Astrocyte (in vitro differentiated cells and primary cell): ENCODE data around the gene TMED10. TPM values are rescaled to one million over a fixed set of nuclear protein-coding genes. Genes with fewer than 3 reads are reported as not detected.

Source experiments
- DNase-seq: peaks from one replicate; pipeline ENCODE4 v3.0.0-alpha.2; 2010; ENCODE audit warnings: low read depth
- FAIRE-seq: peaks from 2 replicates; lab custom pipeline; 2011; peaks lifted over from hg19 to GRCh38; lab: Jason Lieb, UNC
- H2AFZ ChIP-seq: 2 replicates; pipeline ENCODE4 v1.6.0; 2012; ENCODE audit warnings: low read depth, low read length, inconsistent platforms
- H3K27ac ChIP-seq: 2 replicates; pipeline ENCODE4 v1.5.1; 2011; ENCODE audit warnings: low read depth, low read length, inconsistent platforms
- H3K27me3 ChIP-seq: 2 replicates; pipeline ENCODE4 v1.6.0; 2011; ENCODE audit warnings: low read length, inconsistent platforms; ENCODE audit not compliant: insufficient read depth
- H3K36me3 ChIP-seq: 2 replicates; pipeline ENCODE4 v1.5.1; 2011; ENCODE audit warnings: low read length, inconsistent platforms; ENCODE audit not compliant: insufficient read depth
- H3K4me1 ChIP-seq: 2 replicates; pipeline ENCODE4 v1.5.1; 2011; ENCODE audit warnings: low read length, inconsistent platforms; ENCODE audit not compliant: insufficient read depth
- H3K4me2 ChIP-seq: 2 replicates; pipeline ENCODE4 v1.6.0; 2012; ENCODE audit warnings: low read length, inconsistent platforms
- H3K4me3 ChIP-seq: 2 replicates; pipeline ENCODE4 v1.5.1; 2011; ENCODE audit warnings: low read depth, mild to moderate bottlenecking, low read length, inconsistent platforms; ENCODE audit not compliant: insufficient read depth
- H3K79me2 ChIP-seq: 2 replicates; pipeline ENCODE4 v1.6.0; 2012; ENCODE audit warnings: mild to moderate bottlenecking, low read length, inconsistent platforms; ENCODE audit not compliant: insufficient read depth
- H3K9ac ChIP-seq: 2 replicates; pipeline ENCODE4 v1.6.0; 2012; ENCODE audit warnings: mild to moderate bottlenecking, low read length, inconsistent platforms
- H3K9me3 ChIP-seq: 2 replicates; pipeline ENCODE4 v1.5.1; 2012; ENCODE audit warnings: low read depth, mild to moderate bottlenecking, low read length, inconsistent platforms; ENCODE audit not compliant: insufficient read depth
- H4K20me1 ChIP-seq: 2 replicates; pipeline ENCODE4 v1.6.0; 2012; ENCODE audit warnings: low read length, inconsistent platforms; ENCODE audit not compliant: insufficient read depth
- H3K27ac Mint-ChIP-seq: one replicate; pipeline ENCODE4 v1.8.0; 2021; ENCODE audit warnings: mild to moderate bottlenecking, mixed read lengths; ENCODE audit not compliant: unreplicated experiment
- H3K27me3 Mint-ChIP-seq: one replicate; pipeline ENCODE4 v1.8.0; 2021; ENCODE audit warnings: low read depth, mixed read lengths; ENCODE audit not compliant: unreplicated experiment
- H3K36me3 Mint-ChIP-seq: one replicate; pipeline ENCODE4 v1.8.0; 2021; ENCODE audit warnings: low read depth, mixed read lengths; ENCODE audit not compliant: unreplicated experiment
- H3K4me1 Mint-ChIP-seq: one replicate; pipeline ENCODE4 v1.8.0; 2021; ENCODE audit warnings: low read depth, mixed read lengths; ENCODE audit not compliant: unreplicated experiment
- H3K4me3 Mint-ChIP-seq: one replicate; pipeline ENCODE4 v1.8.0; 2021; ENCODE audit warnings: mild to moderate bottlenecking, moderate library complexity, mixed read lengths; ENCODE audit not compliant: unreplicated experiment
- H3K9me3 Mint-ChIP-seq: one replicate; pipeline ENCODE4 v1.8.0; 2021; ENCODE audit warnings: mild to moderate bottlenecking, mixed read lengths; ENCODE audit not compliant: unreplicated experiment
- CTCF ChIP-seq: IDR thresholded peaks from 2 replicates; pipeline ENCODE4 v1.5.1; 2011; ENCODE audit warnings: low read depth, mild to moderate bottlenecking, inconsistent platforms, low read length, moderate library complexity; ENCODE audit not compliant: insufficient read depth
- EZH2 ChIP-seq: IDR thresholded peaks from 2 replicates; pipeline ENCODE4 v1.6.1; 2012; ENCODE audit warnings: mild to moderate bottlenecking, low read length, inconsistent platforms; ENCODE audit not compliant: insufficient read depth
- total RNA-seq: library from RNA; stranded (reverse); gene quantifications from 2 replicates; pipeline ENCODE4 v1.2.1, GENCODE V29; 2021

TMED10 gene
- total RNA-seq, 1 donor from 2014 or later, result 331 TPM

GRCh38 chr14:75175677-75176141 lies 703 bp downstream of the TMED10 start:
- FAIRE-seq, result no peak
- Histone ChIP-seq H3K4me2 (peak overlapping the region; percentile 83), H3K27ac (peak overlapping the region; percentile 95), H3K27me3 (no peaks in the 10 kb centered on the region), H3K4me3 (peak overlapping the region; percentile 85), H2AFZ (peak overlapping the region; percentile 80), H3K36me3 (no peaks in the 10 kb centered on the region), H3K79me2 (peaks cover 58% of the 10 kb centered on the region), H3K9ac (peak overlapping the region; percentile 99), H4K20me1 (peaks cover 45% of the 10 kb centered on the region), H3K4me1 (no peaks in the 10 kb centered on the region), H3K9me3 (no peaks in the 10 kb centered on the region)
- Mint-ChIP-seq H3K4me1 (peaks cover 11% of the 10 kb centered on the region), H3K27me3 (no peaks in the 10 kb centered on the region), H3K27ac (peak overlapping the region; percentile 98), H3K36me3 (no peaks in the 10 kb centered on the region), H3K4me3 (peak overlapping the region; percentile 94), H3K9me3 (no peaks in the 10 kb centered on the region)
- no peak for DNase-seq
- TF ChIP-seq CTCF (no peak), EZH2 (no peak)

GRCh38 chr14:75174066-75174465 lies 2.3 kb downstream of the TMED10 start:
- Mint-ChIP-seq H3K27me3 (no peaks in the 10 kb centered on the region), H3K36me3 (no peaks in the 10 kb centered on the region), H3K9me3 (no peaks in the 10 kb centered on the region), H3K4me1 (peaks cover 18% of the 10 kb centered on the region), H3K27ac (peak overlapping the region; percentile 50), H3K4me3 (peak overlapping the region; percentile 54)
- no peak overlapping the region for H3K4me3 ChIP-seq
- H3K9me3 ChIP-seq, result no peaks in the 10 kb centered on the region
- no peak overlapping the region for H3K27ac ChIP-seq
- H4K20me1 ChIP-seq, result peaks cover 61% of the 10 kb centered on the region
- peak overlapping the region; percentile 83 for H3K4me2 ChIP-seq
- no peak overlapping the region for H3K9ac ChIP-seq
- H3K27me3 ChIP-seq, result no peaks in the 10 kb centered on the region
- H3K36me3 ChIP-seq, result no peaks in the 10 kb centered on the region
- no peak for DNase-seq
- no peak for FAIRE-seq
- no peak for TF ChIP-seq EZH2
- no peak for TF ChIP-seq CTCF
- H3K4me1 ChIP-seq, result peaks cover under 1% of the 10 kb centered on the region
- H2AFZ ChIP-seq, result no peak overlapping the region
- peaks cover 75% of the 10 kb centered on the region for H3K79me2 ChIP-seq

DNA sequence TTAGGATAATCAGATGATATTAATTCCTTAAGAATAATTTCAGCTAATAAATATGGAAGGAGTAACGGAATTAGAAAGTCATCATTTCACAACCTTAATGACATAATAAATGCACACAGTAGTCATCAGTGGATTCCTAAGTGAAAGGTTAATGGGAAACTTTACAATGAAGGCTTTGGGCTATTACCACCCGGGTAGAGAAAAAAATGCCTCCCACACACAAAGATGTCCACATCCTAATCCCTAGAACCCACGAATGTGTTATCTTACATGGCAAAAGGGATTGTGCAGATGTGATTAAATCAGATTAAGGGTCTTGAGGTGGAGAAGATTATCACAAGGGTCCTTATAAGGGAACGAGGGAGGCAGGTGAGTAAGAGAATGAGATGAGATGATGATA lies 5.6 kb downstream of the TMED10 start:
- Histone ChIP-seq H3K9ac (no peak overlapping the region), H3K36me3 (no peaks in the 10 kb centered on the region), H3K27me3 (no peaks in the 10 kb centered on the region), H4K20me1 (peaks cover 93% of the 10 kb centered on the region), H3K27ac (no peak overlapping the region), H3K4me3 (no peak overlapping the region), H3K4me2 (no peak overlapping the region), H3K9me3 (no peaks in the 10 kb centered on the region), H2AFZ (no peak overlapping the region), H3K79me2 (peaks cover 100% of the 10 kb centered on the region), H3K4me1 (peaks cover 5% of the 10 kb centered on the region)
- TF ChIP-seq CTCF (no peak), EZH2 (no peak)
- H3K36me3 Mint-ChIP-seq, result peaks cover 2% of the 10 kb centered on the region
- FAIRE-seq (no peak), DNase-seq (no peak)
- H3K27ac Mint-ChIP-seq, result no peak overlapping the region
- peaks cover 26% of the 10 kb centered on the region for H3K4me1 Mint-ChIP-seq
- no peaks in the 10 kb centered on the region for H3K27me3 Mint-ChIP-seq
- H3K9me3 Mint-ChIP-seq, result no peaks in the 10 kb centered on the region
- H3K4me3 Mint-ChIP-seq, result peak overlapping the region; percentile 61
